ENCODE results near the gene CHRNE. TPM values are rescaled to one million over a fixed set of nuclear protein-coding genes. Genes with fewer than 3 reads are reported as not detected.
"Not testable (repeated sequence)": the region's sequence is repeated elsewhere in the genome, so short reads cannot be mapped to it uniquely, and the experiment has no call there.

The CHRNE gene
- polyA plus RNA-seq, 4 donors: 1.3 to 2.4 (median 1.7) TPM

DNA sequence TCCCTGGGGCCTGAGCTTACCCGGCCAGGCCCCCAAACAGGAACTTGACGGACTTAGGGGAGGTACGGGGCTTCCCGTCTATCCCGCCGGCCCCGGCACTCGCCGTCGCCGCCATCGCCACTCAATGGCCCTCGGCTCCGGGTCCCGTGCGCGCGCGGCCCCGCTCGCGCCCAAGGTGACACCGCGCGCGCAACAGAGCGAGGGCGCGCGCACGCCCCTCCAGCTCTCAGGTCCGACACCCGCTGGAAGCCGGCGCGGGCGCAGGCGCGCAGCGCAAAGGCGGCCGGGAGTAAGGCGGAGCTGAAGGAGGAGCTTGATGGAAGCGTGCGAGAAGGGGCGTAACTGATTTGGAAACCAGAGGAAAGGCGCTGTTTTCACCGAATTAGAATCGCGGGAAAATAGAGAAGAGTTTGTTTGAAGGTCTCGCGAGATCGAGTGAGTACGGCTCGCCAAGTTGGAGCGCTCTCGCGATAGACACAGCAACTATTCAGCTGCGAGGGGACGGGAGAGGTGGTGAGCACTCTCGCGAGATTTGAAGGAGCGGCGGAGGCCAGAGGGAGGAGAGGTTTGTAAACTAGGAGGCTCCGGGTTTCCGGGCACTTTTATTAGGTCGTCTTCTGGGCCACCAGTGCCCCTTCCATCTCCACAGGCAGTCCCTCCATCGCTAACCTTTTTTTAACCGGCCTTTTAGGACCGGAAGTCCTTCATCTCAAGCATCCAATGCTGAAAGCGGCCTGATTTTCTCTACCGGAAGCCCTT is 37.1 kb upstream of the CHRNE start, which contains the start of the genes RNF167 and SLC25A11:
TSS of gene RNF167 (plus strand) at position 473 of the 759 bp plus-strand sequence. CDS start 642 bp downstream, outside the sequence.
TSS of gene SLC25A11 (minus strand) at position 251 of the 759 bp plus-strand sequence. CDS start at position 115, 136 bp downstream.
- peak; percentile 98 to 99 (median 99) for DNase-seq (ENCODE audit: low read depth in 4 of 4, low spot score in 2 of 4)

GRCh38 chr17:4939546-4939795 is 36.6 kb upstream of the CHRNE start:
- DNase-seq (ENCODE audit: low read depth in 4 of 4, low spot score in 2 of 4): no peak

- no peak for DNase-seq (ENCODE audit: low read depth in 4 of 4, low spot score in 2 of 4)
Measured at GRCh38 chr17:4938688-4939545, 36.0 kb upstream of the CHRNE start.

DNA sequence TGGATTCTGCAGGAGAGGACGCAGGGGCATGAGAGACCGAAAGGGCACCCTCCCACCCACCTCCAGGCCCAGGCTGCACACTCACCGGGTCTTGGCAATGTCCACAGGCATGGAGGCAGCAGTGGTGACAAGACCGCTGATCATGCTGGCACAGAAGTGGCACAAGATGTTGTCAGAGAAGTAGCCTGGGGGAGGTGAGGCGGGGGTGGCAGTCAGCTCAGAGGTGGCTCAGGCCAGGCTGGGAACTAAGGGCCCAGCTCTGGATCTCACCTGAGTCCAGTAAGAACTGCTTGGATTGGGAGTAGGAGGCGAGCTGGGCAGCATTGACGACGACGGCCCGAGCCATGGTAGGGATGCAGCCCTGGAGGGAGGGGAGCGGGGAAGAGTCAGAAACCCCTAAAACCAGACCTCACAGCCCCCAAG is 35.2 kb upstream of the CHRNE start:
- no peak for DNase-seq (ENCODE audit: low read depth in 4 of 4, low spot score in 2 of 4)

DNA sequence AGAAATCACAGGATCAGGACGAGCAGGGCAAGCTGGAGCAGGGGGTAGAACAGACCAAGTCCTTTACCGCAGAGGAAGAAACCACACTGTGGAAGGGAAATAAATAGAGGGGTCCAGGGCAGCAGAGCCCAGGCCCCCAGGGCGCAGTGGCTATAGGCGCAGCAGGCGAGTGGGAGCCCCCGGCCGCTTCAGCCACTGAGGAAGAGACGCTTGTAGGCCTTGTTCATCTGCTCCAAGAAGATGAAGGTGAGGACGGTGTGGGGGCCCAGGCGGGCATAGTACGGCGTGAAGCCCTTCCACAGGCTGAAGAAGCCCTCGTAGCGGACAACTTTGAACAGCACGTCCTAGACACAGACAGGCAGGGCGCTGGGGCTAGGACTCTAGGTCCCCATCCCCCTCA is 34.7 kb upstream of the CHRNE start:
- no peak for DNase-seq (ENCODE audit: low read depth in 4 of 4, low spot score in 2 of 4)

DNA sequence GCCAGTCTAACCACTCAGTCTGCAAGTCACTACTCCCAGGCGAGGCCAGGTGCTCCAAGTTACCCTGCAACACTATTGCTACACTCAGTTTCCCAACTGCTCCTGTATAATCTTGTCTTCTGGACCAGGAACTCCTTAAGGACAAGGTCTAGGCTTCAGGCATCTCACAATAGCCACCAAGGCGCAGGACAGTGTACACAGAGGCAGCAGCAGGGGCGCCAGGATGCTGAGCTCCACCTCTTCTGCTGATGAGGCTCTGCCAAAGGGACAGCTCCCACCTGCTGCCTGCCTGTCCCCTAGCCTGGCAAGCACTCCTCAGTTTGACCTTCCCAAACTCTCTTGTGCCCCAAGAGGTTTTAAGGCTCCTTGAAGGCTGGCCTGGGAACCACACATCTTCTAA is 33.5 kb upstream of the CHRNE start:
- DNase-seq (ENCODE audit: low read depth in 4 of 4, low spot score in 2 of 4): no peak

DNA sequence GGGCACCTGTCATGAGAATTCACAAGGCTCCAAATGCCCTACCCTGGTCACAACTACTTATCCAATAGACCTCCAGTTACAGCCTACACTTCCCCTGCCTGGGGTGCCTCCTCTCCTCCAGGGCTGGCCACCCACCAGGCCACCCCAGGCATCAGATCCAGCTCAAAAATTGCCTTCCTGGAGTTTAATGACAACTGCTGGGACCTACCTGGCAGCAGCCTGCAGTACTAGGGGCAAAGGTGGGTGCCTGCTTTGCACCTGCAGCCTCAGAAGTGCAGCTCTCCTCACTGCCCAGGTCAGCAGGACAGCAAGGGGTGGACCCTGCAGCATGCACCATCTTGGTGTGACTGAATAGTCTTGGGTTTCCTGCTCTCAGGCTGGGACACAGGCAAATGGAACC is 32.8 kb upstream of the CHRNE start:
- DNase-seq (ENCODE audit: low read depth in 4 of 4, low spot score in 2 of 4): no peak

DNA sequence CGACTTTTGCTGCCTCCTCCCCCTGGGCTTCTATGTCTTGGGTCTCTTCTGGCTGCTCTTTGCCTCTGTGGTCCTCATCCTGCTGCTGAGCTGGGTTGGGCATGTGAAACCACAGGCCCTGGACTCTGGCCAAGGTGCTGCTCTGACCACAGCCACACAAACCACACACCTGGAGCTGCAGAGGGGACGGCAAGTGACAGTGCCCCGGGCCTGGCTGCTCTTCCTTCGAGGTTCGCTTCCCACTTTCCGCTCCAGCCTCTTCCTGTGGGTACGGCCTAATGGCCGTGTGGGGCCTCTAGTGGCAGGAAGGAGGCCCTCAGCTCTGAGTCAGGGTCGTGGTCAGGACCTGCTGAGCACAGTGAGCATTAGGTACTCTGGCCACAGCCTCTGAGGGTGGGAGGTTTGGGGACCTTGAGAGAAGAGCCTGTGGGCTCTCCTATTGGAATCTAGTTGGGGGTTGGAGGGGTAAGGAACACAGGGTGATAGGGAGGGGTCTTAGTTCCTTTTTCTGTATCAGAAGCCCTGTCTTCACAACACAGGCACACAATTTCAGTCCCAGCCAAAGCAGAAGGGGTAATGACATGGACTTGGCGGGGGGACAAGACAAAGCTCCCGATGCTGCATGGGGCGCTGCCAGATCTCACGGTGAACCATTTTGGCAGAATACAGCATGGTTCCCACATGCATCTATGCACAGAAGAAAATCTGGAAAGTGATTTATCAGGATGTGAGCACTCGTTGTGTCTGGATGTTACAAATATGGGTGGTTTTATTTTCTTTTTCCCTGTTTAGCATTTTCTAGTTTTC is 31.5 kb upstream of the CHRNE start:
- no peak for DNase-seq (ENCODE audit: low read depth in 4 of 4, low spot score in 2 of 4)

GRCh38 chr17:4933646-4934045 is 30.7 kb upstream of the CHRNE start:
- no peak for DNase-seq (ENCODE audit: low read depth in 4 of 4, low spot score in 2 of 4)

DNA sequence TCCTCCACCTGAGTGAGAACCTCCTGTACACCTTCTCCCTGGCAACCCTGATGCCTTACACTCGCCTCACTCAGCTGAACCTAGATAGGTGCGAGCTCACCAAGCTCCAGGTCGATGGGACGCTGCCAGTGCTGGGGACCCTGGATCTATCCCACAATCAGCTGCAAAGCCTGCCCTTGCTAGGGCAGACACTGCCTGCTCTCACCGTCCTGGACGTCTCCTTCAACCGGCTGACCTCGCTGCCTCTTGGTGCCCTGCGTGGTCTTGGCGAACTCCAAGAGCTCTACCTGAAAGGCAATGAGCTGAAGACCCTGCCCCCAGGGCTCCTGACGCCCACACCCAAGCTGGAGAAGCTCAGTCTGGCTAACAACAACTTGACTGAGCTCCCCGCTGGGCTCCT is 29.9 kb upstream of the CHRNE start:
- no peak for DNase-seq (ENCODE audit: low read depth in 4 of 4, low spot score in 2 of 4)

- no peak for DNase-seq (ENCODE audit: low read depth in 4 of 4, low spot score in 2 of 4)
Measured at GRCh38 chr17:4931963-4932362, 29.1 kb upstream of the CHRNE start, which contains the start of gene GP1BA. Gene GP1BA, plus strand, starts transcription at chr17:4932277. Its CDS starts 328 bp downstream, at chr17:4932605.

DNA sequence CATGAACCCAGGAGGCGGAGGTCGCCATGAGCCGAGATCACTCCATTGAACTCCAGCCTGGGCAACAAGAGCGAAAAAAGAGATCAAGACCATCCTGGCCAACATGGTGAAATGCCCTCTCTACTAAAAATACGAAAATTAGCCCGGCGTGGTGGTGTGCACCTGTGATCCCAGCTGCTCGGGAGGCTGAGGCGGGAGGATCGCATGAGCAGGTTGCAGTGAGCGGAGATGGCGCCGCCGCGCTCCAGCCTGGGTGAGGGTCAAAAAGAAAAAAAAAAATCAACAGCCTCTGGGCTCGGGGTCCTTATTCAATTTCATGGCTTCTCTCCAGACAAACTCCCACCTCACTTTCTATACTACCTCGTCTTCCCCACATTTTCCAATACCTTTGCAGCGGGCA is 26.0 kb upstream of the CHRNE start:
- no peak for DNase-seq (ENCODE audit: low read depth in 4 of 4, low spot score in 2 of 4)

- DNase-seq (ENCODE audit: low read depth in 4 of 4, low spot score in 2 of 4): not testable (repeated sequence)
Measured at GRCh38 chr17:4926577-4927335, 23.9 kb upstream of the CHRNE start.

- DNase-seq (ENCODE audit: low read depth in 4 of 4, low spot score in 2 of 4): no peak
Measured at GRCh38 chr17:4921320-4921719, 18.4 kb upstream of the CHRNE start.

GRCh38 chr17:4920351-4921048 is 17.6 kb upstream of the CHRNE start:
- no peak for DNase-seq (ENCODE audit: low read depth in 4 of 4, low spot score in 2 of 4)

- DNase-seq (ENCODE audit: low read depth in 4 of 4, low spot score in 2 of 4): no peak
Measured at GRCh38 chr17:4919511-4920047, 16.7 kb upstream of the CHRNE start.

DNA sequence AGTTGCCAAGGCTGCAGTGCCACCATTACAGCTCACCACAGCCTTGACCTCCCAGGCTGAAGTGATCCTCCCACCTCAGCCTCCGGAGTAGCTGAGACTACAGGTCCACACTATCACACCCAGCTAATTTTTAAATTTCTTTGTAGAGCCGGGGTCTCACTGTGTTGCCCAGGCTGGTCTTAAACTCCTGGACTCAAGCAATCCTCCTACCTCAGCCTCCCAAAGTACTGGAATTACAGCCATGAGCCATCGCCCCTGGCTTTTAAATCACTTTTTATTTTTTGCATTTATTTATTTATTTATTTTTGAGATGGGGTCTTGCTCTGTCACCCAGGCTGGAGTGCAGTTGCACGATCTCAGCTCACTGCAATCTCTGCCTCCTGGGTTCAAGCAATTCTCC is 11.7 kb upstream of the CHRNE start:
- not testable (repeated sequence) for DNase-seq (ENCODE audit: low read depth in 4 of 4, low spot score in 2 of 4)

DNA sequence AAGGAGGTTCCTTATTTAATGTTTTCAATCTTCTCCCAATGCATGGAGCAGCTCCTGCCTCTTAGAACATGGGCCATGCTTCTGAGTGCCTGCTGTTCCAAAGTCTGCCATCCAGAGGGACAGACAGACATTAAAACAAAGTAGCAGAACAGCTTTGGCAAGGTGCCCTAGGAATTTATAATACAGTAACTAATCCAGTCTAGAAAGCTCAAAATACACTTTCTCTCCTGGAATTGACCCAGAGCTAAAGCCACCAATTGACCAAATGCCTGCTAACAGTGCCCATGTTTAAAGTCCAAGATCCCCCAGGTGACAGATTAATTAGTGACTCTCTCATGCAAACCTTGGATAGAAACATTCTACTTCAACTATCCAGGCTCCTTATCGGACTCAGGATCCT is 11.1 kb upstream of the CHRNE start:
- DNase-seq (ENCODE audit: low read depth in 4 of 4, low spot score in 2 of 4): no peak

Measured in left renal cortex interstitium (tissue), 4 donors.